Pons (tissue), 1 donor: ENCODE measurements around the gene NPFFR1.

Experiments
- DNase-seq: peaks from one replicate; pipeline ENCODE4 v3.0.0-alpha.2; 2016; ENCODE audit warnings: low spot score

Gene NPFFR1

GRCh38 chr10:70283445-70284399, at the start of gene NPFFR1:
Gene NPFFR1 (minus strand): TSS chr10:70284004. CDS start chr10:70283676, 328 bp downstream.
- no peak for DNase-seq

GRCh38 chr10:70333268-70333667, 49.5 kb upstream of the NPFFR1 start:
- no peak for DNase-seq

GRCh38 chr10:70331486-70332268, 47.9 kb upstream of the NPFFR1 start:
- peak; percentile 89 for DNase-seq

DNA sequence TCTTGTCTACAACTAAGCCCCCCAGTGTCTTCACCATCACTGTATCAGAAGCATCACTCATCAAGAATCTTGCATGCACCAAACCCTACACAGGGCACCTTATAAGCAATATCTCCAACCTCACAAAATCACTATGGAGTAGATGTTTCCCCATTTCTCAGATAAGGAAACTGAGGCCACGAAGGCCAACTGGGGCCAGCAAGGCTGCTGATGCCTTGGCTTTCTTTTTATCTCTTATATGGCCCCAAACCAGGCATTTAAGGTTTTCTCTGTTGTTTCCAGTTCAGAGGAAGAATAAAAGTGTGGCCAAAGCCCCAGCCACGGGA, 47.3 kb upstream of the NPFFR1 start:
- DNase-seq: no peak

DNA sequence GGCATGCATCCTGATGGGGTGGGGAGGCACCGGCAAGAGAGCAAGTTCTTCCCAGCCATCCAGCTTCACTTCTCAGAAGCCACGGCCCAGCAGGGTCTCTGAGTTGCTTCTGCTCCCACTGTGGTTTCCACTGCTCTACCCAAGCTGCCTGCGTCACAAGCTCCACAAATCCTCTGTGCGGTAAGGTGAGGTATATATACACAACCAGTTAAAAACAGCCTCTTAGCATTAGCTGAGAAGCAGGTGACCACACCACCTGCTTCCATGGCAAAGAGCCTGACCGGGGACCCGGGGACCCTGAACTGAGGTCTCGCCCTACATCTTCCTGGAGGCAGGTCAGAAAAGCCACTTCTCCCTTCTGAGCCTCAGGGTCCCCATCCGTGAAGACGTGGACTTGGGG, 46.9 kb upstream of the NPFFR1 start:
- DNase-seq: no peak

- DNase-seq: no peak
Observed at GRCh38 chr10:70328967-70329366, 45.2 kb upstream of the NPFFR1 start.

DNA sequence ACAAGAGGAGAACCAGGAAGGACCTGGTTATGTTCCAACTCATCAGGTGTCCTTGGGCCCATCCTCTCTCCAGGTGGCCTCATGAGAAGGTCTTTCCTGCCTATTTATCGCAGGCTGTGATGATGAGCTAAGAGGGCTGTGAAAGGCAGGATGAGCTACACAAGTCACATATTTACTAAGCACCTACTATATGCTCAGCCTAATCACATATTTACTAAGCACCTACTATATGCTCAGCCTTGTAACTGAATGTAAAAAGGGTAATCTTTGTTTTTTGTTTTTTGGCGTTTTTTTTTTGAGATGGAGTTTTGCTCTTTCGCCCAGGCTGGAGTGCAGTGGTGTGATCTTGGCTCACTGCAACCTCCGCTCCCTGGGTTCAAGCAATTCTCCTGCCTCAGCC, 44.2 kb upstream of the NPFFR1 start:
- no peak for DNase-seq

- DNase-seq: no peak
Observed at GRCh38 chr10:70324951-70325781, 41.4 kb upstream of the NPFFR1 start.

GRCh38 chr10:70324339-70324861, 40.6 kb upstream of the NPFFR1 start:
- no peak for DNase-seq

GRCh38 chr10:70323697-70324338, 40.0 kb upstream of the NPFFR1 start:
- DNase-seq: no peak

- DNase-seq: no peak
Observed at GRCh38 chr10:70323138-70323696, 39.4 kb upstream of the NPFFR1 start.

- no peak for DNase-seq
Observed at GRCh38 chr10:70321897-70322890, 38.4 kb upstream of the NPFFR1 start.

- DNase-seq: no peak
Observed at GRCh38 chr10:70321233-70321632, 37.4 kb upstream of the NPFFR1 start.

- DNase-seq: no peak
Observed at GRCh38 chr10:70320751-70321150, 36.9 kb upstream of the NPFFR1 start.

- no peak for DNase-seq
Observed at GRCh38 chr10:70319824-70320223, 36.0 kb upstream of the NPFFR1 start.

GRCh38 chr10:70319183-70319582, 35.4 kb upstream of the NPFFR1 start:
- DNase-seq: no peak

DNA sequence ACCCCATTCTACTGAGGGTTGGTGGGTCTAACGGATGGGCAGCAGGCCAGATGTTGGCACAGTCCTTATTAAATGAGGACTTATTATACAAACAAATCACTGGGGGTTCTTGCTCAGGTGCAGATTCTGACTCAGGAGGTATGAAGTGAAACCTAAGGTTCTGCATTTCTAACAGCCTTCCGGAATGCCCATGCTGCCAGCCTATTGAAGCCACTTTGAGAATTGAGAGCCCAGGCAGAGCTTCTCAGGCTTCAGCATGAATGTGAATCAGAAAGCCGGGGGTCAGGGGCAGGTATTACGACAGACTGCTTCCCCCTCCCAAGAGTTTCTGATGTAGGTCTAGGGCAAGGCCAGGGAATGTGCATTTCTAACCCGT, 34.1 kb upstream of the NPFFR1 start:
- no peak for DNase-seq

- DNase-seq: no peak
Observed at GRCh38 chr10:70317272-70317942, 33.6 kb upstream of the NPFFR1 start.

GRCh38 chr10:70315815-70316214, 32.0 kb upstream of the NPFFR1 start:
- no peak for DNase-seq
